SH-SY5Y (cell line): ENCODE measurements around the gene SYT2.

Experiments
- GATA2 ChIP-seq: IDR thresholded peaks from 2 replicates; pipeline ENCODE4 v1.6.1; 2011; ENCODE audit warnings: mild to moderate bottlenecking, low read depth, low read length
- GATA3 ChIP-seq: IDR thresholded peaks from 2 replicates; pipeline ENCODE4 v1.6.1; 2011; ENCODE audit warnings: low read depth, mild to moderate bottlenecking, low read length, moderate library complexity

- TF ChIP-seq GATA2 (no peak), GATA3 (no peak)
Observed at GRCh38 chr1:202698276-202698675, 12.0 kb downstream of the SYT2 start.
